Measurements from ENCODE around the gene MBD6. TPM values are rescaled to one million over a fixed set of nuclear protein-coding genes. Genes with fewer than 3 reads are reported as not detected.

MBD6 gene
- total and polyA plus RNA-seq, 2 of the 8 experiments (the other 6 are each of a cell fraction or from before 2014, with no cell fraction given), result 3.9 to 32.3 TPM

DNA sequence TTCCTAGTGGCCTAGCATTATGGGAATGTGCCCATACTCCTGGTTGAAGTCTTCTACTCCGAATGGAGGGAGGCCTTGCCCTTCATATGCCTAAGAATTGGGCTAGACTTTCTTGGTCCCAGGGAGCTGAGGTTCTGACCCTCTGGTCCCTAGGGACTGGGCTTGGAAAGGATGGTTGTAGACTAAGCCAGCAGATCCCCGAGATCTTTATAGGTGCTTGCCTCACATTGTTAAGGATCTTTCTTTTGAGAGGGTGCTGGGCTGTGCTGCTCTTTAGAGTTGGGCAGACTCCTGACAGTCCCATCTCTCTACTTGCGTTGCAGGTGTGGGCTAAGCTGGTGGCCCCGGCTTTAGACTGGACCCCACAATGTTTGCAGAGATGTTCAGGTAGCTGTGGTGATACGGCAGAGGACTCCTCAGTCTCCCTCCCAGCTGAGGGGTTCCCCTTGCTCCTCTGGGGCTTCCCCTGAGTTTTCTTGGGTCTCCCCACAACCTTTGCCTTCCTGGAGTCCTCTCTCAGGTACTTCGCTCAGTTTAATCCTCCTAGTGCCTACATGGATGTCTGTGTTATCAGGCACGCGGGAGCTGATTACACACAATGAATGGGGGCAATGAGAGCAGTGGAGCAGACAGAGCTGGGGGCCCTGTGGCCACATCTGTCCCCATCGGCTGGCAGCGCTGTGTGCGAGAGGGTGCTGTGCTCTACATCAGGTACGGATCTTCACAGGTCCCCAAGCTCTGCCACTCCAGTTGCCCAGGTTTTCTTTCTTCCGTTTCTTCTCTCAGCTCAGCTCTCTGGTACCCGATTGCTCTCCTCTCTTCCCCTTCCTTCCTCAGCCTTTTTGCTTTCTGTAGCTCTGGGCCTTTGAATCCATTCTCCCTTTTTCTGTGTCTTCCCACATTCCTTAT lies 1.3 kb downstream of the MBD6 start (continued):
- TF ChIP-seq, protein P1, sequence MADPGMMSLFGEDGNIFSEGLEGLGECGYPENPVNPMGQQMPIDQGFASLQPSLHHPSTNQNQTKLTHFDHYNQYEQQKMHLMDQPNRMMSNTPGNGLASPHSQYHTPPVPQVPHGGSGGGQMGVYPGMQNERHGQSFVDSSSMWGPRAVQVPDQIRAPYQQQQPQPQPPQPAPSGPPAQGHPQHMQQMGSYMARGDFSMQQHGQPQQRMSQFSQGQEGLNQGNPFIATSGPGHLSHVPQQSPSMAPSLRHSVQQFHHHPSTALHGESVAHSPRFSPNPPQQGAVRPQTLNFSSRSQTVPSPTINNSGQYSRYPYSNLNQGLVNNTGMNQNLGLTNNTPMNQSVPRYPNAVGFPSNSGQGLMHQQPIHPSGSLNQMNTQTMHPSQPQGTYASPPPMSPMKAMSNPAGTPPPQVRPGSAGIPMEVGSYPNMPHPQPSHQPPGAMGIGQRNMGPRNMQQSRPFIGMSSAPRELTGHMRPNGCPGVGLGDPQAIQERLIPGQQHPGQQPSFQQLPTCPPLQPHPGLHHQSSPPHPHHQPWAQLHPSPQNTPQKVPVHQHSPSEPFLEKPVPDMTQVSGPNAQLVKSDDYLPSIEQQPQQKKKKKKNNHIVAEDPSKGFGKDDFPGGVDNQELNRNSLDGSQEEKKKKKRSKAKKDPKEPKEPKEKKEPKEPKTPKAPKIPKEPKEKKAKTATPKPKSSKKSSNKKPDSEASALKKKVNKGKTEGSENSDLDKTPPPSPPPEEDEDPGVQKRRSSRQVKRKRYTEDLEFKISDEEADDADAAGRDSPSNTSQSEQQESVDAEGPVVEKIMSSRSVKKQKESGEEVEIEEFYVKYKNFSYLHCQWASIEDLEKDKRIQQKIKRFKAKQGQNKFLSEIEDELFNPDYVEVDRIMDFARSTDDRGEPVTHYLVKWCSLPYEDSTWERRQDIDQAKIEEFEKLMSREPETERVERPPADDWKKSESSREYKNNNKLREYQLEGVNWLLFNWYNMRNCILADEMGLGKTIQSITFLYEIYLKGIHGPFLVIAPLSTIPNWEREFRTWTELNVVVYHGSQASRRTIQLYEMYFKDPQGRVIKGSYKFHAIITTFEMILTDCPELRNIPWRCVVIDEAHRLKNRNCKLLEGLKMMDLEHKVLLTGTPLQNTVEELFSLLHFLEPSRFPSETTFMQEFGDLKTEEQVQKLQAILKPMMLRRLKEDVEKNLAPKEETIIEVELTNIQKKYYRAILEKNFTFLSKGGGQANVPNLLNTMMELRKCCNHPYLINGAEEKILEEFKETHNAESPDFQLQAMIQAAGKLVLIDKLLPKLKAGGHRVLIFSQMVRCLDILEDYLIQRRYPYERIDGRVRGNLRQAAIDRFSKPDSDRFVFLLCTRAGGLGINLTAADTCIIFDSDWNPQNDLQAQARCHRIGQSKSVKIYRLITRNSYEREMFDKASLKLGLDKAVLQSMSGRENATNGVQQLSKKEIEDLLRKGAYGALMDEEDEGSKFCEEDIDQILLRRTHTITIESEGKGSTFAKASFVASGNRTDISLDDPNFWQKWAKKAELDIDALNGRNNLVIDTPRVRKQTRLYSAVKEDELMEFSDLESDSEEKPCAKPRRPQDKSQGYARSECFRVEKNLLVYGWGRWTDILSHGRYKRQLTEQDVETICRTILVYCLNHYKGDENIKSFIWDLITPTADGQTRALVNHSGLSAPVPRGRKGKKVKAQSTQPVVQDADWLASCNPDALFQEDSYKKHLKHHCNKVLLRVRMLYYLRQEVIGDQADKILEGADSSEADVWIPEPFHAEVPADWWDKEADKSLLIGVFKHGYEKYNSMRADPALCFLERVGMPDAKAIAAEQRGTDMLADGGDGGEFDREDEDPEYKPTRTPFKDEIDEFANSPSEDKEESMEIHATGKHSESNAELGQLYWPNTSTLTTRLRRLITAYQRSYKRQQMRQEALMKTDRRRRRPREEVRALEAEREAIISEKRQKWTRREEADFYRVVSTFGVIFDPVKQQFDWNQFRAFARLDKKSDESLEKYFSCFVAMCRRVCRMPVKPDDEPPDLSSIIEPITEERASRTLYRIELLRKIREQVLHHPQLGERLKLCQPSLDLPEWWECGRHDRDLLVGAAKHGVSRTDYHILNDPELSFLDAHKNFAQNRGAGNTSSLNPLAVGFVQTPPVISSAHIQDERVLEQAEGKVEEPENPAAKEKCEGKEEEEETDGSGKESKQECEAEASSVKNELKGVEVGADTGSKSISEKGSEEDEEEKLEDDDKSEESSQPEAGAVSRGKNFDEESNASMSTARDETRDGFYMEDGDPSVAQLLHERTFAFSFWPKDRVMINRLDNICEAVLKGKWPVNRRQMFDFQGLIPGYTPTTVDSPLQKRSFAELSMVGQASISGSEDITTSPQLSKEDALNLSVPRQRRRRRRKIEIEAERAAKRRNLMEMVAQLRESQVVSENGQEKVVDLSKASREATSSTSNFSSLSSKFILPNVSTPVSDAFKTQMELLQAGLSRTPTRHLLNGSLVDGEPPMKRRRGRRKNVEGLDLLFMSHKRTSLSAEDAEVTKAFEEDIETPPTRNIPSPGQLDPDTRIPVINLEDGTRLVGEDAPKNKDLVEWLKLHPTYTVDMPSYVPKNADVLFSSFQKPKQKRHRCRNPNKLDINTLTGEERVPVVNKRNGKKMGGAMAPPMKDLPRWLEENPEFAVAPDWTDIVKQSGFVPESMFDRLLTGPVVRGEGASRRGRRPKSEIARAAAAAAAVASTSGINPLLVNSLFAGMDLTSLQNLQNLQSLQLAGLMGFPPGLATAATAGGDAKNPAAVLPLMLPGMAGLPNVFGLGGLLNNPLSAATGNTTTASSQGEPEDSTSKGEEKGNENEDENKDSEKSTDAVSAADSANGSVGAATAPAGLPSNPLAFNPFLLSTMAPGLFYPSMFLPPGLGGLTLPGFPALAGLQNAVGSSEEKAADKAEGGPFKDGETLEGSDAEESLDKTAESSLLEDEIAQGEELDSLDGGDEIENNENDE (IDR thresholded peaks at IDR 0.05; ENCODE audit: insufficient replicate concordance, low read length), result no peak
- TF ChIP-seq, protein P2, sequence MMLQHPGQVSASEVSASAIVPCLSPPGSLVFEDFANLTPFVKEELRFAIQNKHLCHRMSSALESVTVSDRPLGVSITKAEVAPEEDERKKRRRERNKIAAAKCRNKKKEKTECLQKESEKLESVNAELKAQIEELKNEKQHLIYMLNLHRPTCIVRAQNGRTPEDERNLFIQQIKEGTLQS (IDR thresholded peaks at IDR 0.05; ENCODE audit: insufficient read depth, low read depth, low read length), result no peak
- no peak for TF ChIP-seq SP4 (IDR thresholded peaks at IDR 0.05; ENCODE audit: low read length)
- no peak for TF ChIP-seq CTBP2 (IDR thresholded peaks at IDR 0.05; ENCODE audit: borderline replicate concordance, insufficient read depth, insufficient read length, low read length)
- no peak for TF ChIP-seq NANOG (IDR thresholded peaks at IDR 0.05; ENCODE audit: insufficient read depth, low read depth, low read length, poor library complexity, severe bottlenecking)
- TF ChIP-seq SIN3A (conservative IDR thresholded peaks at IDR 0.05 in 1 of 2, IDR thresholded peaks at IDR 0.05 in 1 of 2; ENCODE audit: low read depth in 1 of 2, low read length in 2 of 2), result no peak
- no peak for TF ChIP-seq TAF7 (optimal IDR thresholded peaks at IDR 0.05; ENCODE audit: borderline replicate concordance, low read depth, low read length)

All from H1 (cell line).